HepG2 (cell line): ENCODE measurements around the gene POM121. TPM values are rescaled to one million over a fixed set of nuclear protein-coding genes. Genes with fewer than 3 reads are reported as not detected.

Experiments used
- ARHGAP35 ChIP-seq: sonication (generic); formaldehyde crosslinking; IDR thresholded peaks from 2 replicates; pipeline ENCODE4 v1.9.0; 2022; ENCODE audit warnings: mild to moderate bottlenecking, inconsistent platforms, moderate library complexity, missing genetic modification reagents, borderline replicate concordance
- DMAP1 ChIP-seq: IDR thresholded peaks from 2 replicates; pipeline ENCODE4 v1.6.1; 2016
- GATAD1 ChIP-seq: IDR thresholded peaks from 2 replicates; pipeline ENCODE4 v1.6.1; 2016; ENCODE audit warnings: missing genetic modification reagents, missing compliant biosample characterization
- HNF4A ChIP-seq: sonication (generic); formaldehyde crosslinking; IDR thresholded peaks from 2 replicates; pipeline ENCODE4 v1.4.0; 2020; ENCODE audit warnings: missing genetic modification reagents
- KDM3A ChIP-seq: IDR thresholded peaks from 2 replicates; pipeline ENCODE4 v1.6.1; 2018; ENCODE audit warnings: low read depth, missing compliant biosample characterization
- KDM5B ChIP-seq: sonication (generic); formaldehyde crosslinking; IDR thresholded peaks from 2 replicates; pipeline ENCODE4 v1.4.0; 2020; ENCODE audit warnings: missing genetic modification reagents, mild to moderate bottlenecking, borderline replicate concordance
- MYC ChIP-seq: sonication (generic); formaldehyde crosslinking; IDR thresholded peaks from 2 replicates; pipeline ENCODE4 v1.9.0; 2021; ENCODE audit warnings: missing genetic modification reagents, borderline replicate concordance
- PAX8 ChIP-seq: sonication (generic); formaldehyde crosslinking; IDR thresholded peaks from 2 replicates; pipeline ENCODE4 v1.8.0; 2022; ENCODE audit warnings: mild to moderate bottlenecking, missing genetic modification reagents, borderline replicate concordance
- PITX1 ChIP-seq: sonication (generic); formaldehyde crosslinking; IDR thresholded peaks from 2 replicates; pipeline ENCODE4 v1.5.1; 2020; ENCODE audit warnings: mild to moderate bottlenecking, missing genetic modification reagents
- RFXAP ChIP-seq: sonication (generic); formaldehyde crosslinking; IDR thresholded peaks from 2 replicates; pipeline ENCODE4 v1.4.0; 2020; ENCODE audit warnings: missing genetic modification reagents, borderline replicate concordance
- SP4 ChIP-seq: sonication (generic); formaldehyde crosslinking; IDR thresholded peaks from 2 replicates; pipeline ENCODE4 v1.8.1; 2023; ENCODE audit warnings: mild to moderate bottlenecking, missing genetic modification reagents
- ZNF607 ChIP-seq: sonication (generic); formaldehyde crosslinking; IDR thresholded peaks from 2 replicates; pipeline ENCODE4 v1.5.1; 2020; ENCODE audit warnings: missing genetic modification reagents, mild to moderate bottlenecking, borderline replicate concordance
- ZNF788 ChIP-seq: sonication (generic); formaldehyde crosslinking; IDR thresholded peaks from 2 replicates; pipeline ENCODE4 v1.5.0; 2020; ENCODE audit warnings: mild to moderate bottlenecking, missing genetic modification reagents, borderline replicate concordance
- ZNF816 ChIP-seq: sonication (generic); formaldehyde crosslinking; IDR thresholded peaks from 2 replicates; pipeline ENCODE4 v1.8.0; 2022; ENCODE audit warnings: missing genetic modification reagents, mild to moderate bottlenecking, borderline replicate concordance
- polyA plus RNA-seq, 8 experiments: library from polyadenylated mRNA; depleted of rRNA in 3 of 8; stranded (reverse) in 7 of 8; unstranded in 1 of 8; fragments of >200 nt; fragmentation: Illumina TruSeq in 4 of 8; extraction: Trizol in 4 of 8; gene quantifications; 2 replicates each; pipeline versions ENCODE4 v1.2.1 to v1.2.3, GENCODE V29; 2011 to 2016; ENCODE audit warnings: low read depth in 4 of 8, missing spikeins in 1 of 8, mixed read lengths in 1 of 8; ENCODE audit not compliant: insufficient read depth in 1 of 8
- total RNA-seq, 5 experiments: library from RNA; depleted of rRNA; stranded (reverse); fragments of >200 nt; fragmentation: Illumina TruSeq; extraction: Trizol; gene quantifications; 2 replicates each; pipeline ENCODE4 v1.2.3, GENCODE V29; 2016; ENCODE audit warnings: low read depth in 1 of 5
- TF ChIP-seq, protein P1 (sequence below): sonication (generic); formaldehyde crosslinking; IDR thresholded peaks from 2 replicates; pipeline ENCODE4 v1.8.1; 2023; ENCODE audit warnings: mild to moderate bottlenecking, inconsistent platforms, moderate library complexity, missing genetic modification reagents, borderline replicate concordance
- TF ChIP-seq, protein P2 (sequence below): sonication (generic); formaldehyde crosslinking; IDR thresholded peaks from 2 replicates; pipeline ENCODE4 v1.5.0; 2020; ENCODE audit warnings: mild to moderate bottlenecking, missing genetic modification reagents, moderate library complexity
- TF ChIP-seq, protein P3 (sequence below): sonication (generic); formaldehyde crosslinking; IDR thresholded peaks from 2 replicates; pipeline ENCODE4 v1.5.1; 2020; ENCODE audit warnings: mild to moderate bottlenecking, missing genetic modification reagents, moderate library complexity
- TF ChIP-seq, protein P4 (sequence below): IDR thresholded peaks from 2 replicates; pipeline ENCODE4 v1.6.1; 2016; ENCODE audit warnings: low read depth, control low read depth
- TF ChIP-seq, protein P5 (sequence below): sonication (generic); formaldehyde crosslinking; IDR thresholded peaks from 2 replicates; pipeline ENCODE4 v1.4.0; 2020; ENCODE audit warnings: missing genetic modification reagents, borderline replicate concordance

Gene POM121
- total and polyA plus RNA-seq, 2 of the 13 experiments (the other 11 are each of a cell fraction or from before 2014, with no cell fraction given): 8.4 to 10.3 TPM

DNA sequence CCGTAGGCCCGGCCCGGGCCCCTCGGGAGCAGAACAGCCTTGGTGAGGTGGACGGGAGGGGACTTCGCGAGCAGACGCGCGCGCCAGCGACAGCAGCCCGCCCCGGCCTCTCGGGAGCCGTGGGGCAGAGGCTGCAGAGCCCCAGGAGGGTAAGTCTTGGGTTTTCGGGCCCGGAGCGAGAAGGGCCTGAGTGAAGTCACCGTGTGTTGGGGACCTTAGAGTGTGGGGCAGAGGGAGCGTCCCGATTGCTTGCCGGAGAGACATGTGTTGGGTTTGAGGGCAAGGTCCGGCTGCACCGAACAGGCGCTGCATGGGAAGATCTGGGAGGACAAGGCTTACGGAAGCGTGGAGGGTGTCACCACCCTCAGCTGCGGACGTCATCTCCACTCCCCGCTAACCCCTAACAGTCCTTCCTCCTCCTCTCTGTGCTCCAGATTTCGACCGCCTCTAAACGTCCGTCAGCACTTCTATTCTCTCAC is 45.1 kb upstream of the POM121 start (continued):
- TF ChIP-seq, protein P1, sequence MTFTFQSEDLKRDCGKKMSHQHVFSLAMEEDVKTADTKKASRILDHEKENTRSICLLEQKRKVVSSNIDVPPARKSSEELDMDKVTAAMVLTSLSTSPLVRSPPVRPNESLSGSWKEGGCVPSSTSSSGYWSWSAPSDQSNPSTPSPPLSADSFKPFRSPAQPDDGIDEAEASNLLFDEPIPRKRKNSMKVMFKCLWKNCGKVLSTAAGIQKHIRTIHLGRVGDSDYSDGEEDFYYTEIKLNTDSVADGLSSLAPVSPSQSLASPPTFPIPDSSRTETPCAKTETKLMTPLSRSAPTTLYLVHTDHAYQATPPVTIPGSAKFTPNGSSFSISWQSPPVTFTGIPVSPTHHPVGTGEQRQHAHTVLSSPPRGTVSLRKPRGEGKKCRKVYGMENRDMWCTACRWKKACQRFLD (CRISPR knock-in tag): peak; percentile 21; the same call in 1 of the 2 replicates
- TF ChIP-seq KDM3A (CRISPR knock-in tag): 0 out of 2 replicates have a peak, but pooled peaks have one; percentile 36
- TF ChIP-seq PITX1 (CRISPR knock-in tag): 0 out of 2 replicates have a peak, but pooled peaks have one; percentile 17
- TF ChIP-seq SP4: peak; percentile 6; the same call in 1 of the 2 replicates
- 0 out of 2 replicates have a peak, but pooled peaks have one; percentile 56 for TF ChIP-seq ARHGAP35
- TF ChIP-seq ZNF816 (CRISPR knock-in tag): peak; percentile 50; the same call in 1 of the 2 replicates
- TF ChIP-seq KDM5B: peak; percentile 60; the same call in 1 of the 2 replicates
- peak; percentile 86 for TF ChIP-seq MYC (CRISPR knock-in tag)
- TF ChIP-seq GATAD1 (CRISPR knock-in tag): peak; percentile 57
- TF ChIP-seq, protein P2, sequence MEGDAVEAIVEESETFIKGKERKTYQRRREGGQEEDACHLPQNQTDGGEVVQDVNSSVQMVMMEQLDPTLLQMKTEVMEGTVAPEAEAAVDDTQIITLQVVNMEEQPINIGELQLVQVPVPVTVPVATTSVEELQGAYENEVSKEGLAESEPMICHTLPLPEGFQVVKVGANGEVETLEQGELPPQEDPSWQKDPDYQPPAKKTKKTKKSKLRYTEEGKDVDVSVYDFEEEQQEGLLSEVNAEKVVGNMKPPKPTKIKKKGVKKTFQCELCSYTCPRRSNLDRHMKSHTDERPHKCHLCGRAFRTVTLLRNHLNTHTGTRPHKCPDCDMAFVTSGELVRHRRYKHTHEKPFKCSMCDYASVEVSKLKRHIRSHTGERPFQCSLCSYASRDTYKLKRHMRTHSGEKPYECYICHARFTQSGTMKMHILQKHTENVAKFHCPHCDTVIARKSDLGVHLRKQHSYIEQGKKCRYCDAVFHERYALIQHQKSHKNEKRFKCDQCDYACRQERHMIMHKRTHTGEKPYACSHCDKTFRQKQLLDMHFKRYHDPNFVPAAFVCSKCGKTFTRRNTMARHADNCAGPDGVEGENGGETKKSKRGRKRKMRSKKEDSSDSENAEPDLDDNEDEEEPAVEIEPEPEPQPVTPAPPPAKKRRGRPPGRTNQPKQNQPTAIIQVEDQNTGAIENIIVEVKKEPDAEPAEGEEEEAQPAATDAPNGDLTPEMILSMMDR (CRISPR knock-in tag): 0 out of 2 replicates have a peak, but pooled peaks have one; percentile 9
- TF ChIP-seq PAX8 (CRISPR knock-in tag): peak; percentile 63; the same call in 1 of the 2 replicates
- TF ChIP-seq, protein P3, sequence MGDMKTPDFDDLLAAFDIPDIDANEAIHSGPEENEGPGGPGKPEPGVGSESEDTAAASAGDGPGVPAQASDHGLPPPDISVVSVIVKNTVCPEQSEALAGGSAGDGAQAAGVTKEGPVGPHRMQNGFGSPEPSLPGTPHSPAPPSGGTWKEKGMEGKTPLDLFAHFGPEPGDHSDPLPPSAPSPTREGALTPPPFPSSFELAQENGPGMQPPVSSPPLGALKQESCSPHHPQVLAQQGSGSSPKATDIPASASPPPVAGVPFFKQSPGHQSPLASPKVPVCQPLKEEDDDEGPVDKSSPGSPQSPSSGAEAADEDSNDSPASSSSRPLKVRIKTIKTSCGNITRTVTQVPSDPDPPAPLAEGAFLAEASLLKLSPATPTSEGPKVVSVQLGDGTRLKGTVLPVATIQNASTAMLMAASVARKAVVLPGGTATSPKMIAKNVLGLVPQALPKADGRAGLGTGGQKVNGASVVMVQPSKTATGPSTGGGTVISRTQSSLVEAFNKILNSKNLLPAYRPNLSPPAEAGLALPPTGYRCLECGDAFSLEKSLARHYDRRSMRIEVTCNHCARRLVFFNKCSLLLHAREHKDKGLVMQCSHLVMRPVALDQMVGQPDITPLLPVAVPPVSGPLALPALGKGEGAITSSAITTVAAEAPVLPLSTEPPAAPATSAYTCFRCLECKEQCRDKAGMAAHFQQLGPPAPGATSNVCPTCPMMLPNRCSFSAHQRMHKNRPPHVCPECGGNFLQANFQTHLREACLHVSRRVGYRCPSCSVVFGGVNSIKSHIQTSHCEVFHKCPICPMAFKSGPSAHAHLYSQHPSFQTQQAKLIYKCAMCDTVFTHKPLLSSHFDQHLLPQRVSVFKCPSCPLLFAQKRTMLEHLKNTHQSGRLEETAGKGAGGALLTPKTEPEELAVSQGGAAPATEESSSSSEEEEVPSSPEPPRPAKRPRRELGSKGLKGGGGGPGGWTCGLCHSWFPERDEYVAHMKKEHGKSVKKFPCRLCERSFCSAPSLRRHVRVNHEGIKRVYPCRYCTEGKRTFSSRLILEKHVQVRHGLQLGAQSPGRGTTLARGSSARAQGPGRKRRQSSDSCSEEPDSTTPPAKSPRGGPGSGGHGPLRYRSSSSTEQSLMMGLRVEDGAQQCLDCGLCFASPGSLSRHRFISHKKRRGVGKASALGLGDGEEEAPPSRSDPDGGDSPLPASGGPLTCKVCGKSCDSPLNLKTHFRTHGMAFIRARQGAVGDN (CRISPR knock-in tag): peak; percentile 83
- TF ChIP-seq ZNF607: 0 out of 2 replicates have a peak, but pooled peaks have one; percentile 41
- TF ChIP-seq DMAP1 (CRISPR knock-in tag): peak; percentile 77
- peak; percentile 84 for TF ChIP-seq HNF4A (CRISPR knock-in tag)
- TF ChIP-seq ZNF788 (CRISPR knock-in tag): peak; percentile 72; the same call in 1 of the 2 replicates
- 0 out of 2 replicates have a peak, but pooled peaks have one; percentile 29 for TF ChIP-seq RFXAP (CRISPR knock-in tag)
- TF ChIP-seq, protein P4, sequence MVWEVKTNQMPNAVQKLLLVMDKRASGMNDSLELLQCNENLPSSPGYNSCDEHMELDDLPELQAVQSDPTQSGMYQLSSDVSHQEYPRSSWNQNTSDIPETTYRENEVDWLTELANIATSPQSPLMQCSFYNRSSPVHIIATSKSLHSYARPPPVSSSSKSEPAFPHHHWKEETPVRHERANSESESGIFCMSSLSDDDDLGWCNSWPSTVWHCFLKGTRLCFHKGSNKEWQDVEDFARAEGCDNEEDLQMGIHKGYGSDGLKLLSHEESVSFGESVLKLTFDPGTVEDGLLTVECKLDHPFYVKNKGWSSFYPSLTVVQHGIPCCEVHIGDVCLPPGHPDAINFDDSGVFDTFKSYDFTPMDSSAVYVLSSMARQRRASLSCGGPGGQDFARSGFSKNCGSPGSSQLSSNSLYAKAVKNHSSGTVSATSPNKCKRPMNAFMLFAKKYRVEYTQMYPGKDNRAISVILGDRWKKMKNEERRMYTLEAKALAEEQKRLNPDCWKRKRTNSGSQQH: peak; percentile 74; the same call in 1 of the 2 replicates
- TF ChIP-seq, protein P5, sequence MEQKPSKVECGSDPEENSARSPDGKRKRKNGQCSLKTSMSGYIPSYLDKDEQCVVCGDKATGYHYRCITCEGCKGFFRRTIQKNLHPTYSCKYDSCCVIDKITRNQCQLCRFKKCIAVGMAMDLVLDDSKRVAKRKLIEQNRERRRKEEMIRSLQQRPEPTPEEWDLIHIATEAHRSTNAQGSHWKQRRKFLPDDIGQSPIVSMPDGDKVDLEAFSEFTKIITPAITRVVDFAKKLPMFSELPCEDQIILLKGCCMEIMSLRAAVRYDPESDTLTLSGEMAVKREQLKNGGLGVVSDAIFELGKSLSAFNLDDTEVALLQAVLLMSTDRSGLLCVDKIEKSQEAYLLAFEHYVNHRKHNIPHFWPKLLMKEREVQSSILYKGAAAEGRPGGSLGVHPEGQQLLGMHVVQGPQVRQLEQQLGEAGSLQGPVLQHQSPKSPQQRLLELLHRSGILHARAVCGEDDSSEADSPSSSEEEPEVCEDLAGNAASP: peak; percentile 5; the same call in 1 of the 2 replicates
